PC-3 (cell line): ENCODE data around the gene ARFGAP3.

ENCODE experiments used
- EZH2 ChIP-seq: fragments of 300-600 bp; sonication (generic); IDR thresholded peaks from one replicate; pipeline ENCODE4 v1.6.1; 2017; ENCODE audit warnings: antibody characterized with exemption, mild to moderate bottlenecking, low read length; ENCODE audit not compliant: unreplicated experiment
- TF ChIP-seq, protein P1 (sequence below): fragments of 300-600 bp; sonication (generic); conservative IDR thresholded peaks from 2 replicates; pipeline ENCODE4 v1.5.1; 2017; ENCODE audit warnings: antibody characterized with exemption, low read depth, mild to moderate bottlenecking, low read length

DNA sequence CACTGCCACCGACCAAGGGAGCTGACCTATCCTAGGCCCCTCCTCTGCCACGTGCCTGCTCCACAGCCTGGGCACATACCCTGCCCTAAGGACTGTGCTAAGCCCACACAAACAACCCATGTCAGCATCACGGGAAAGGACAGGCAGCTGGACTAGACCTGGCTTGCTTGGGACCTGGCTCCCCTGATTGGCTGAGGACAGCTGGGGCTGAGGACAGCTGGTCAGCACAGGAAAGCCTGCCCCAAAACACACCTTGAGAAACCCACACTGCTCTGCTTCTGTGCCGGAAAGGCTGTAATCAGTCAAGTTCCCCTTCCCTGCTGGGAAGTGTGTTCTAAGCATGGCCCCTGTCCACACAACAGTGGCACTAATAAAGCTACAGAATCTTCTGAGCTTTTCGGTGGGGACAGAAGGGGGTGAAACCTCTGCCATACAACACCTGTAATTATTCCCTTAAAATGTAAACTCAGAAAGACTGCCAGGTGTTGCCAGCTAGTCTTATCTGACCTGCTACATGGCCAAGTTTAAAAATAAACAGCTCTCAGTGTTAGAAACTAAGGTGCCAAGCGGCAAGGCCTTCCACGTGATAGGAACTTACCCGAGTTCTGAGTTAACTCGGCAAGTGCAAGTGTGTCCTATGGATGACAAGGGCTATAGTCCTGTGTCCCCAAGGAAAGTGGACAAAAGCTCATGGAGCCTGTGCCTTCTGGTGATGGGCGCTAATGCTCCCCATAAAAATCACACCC, 35.7 kb upstream of the ARFGAP3 start:
- TF ChIP-seq, protein P1, sequence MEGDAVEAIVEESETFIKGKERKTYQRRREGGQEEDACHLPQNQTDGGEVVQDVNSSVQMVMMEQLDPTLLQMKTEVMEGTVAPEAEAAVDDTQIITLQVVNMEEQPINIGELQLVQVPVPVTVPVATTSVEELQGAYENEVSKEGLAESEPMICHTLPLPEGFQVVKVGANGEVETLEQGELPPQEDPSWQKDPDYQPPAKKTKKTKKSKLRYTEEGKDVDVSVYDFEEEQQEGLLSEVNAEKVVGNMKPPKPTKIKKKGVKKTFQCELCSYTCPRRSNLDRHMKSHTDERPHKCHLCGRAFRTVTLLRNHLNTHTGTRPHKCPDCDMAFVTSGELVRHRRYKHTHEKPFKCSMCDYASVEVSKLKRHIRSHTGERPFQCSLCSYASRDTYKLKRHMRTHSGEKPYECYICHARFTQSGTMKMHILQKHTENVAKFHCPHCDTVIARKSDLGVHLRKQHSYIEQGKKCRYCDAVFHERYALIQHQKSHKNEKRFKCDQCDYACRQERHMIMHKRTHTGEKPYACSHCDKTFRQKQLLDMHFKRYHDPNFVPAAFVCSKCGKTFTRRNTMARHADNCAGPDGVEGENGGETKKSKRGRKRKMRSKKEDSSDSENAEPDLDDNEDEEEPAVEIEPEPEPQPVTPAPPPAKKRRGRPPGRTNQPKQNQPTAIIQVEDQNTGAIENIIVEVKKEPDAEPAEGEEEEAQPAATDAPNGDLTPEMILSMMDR: no peak
- no peak for TF ChIP-seq EZH2
